ENCODE results near the gene ASIC4. TPM values are rescaled to one million over a fixed set of nuclear protein-coding genes. Genes with fewer than 3 reads are reported as not detected.
A peak's percentile ranks its signal among the peaks of the same experiment; 100 is the strongest.

Gene ASIC4
- total and polyA plus RNA-seq, 9 of the 15 experiments (the other 6 are each of a cell fraction or from before 2014, with no cell fraction given) = 0.07 to 19.2 (median 4.8) TPM

DNA sequence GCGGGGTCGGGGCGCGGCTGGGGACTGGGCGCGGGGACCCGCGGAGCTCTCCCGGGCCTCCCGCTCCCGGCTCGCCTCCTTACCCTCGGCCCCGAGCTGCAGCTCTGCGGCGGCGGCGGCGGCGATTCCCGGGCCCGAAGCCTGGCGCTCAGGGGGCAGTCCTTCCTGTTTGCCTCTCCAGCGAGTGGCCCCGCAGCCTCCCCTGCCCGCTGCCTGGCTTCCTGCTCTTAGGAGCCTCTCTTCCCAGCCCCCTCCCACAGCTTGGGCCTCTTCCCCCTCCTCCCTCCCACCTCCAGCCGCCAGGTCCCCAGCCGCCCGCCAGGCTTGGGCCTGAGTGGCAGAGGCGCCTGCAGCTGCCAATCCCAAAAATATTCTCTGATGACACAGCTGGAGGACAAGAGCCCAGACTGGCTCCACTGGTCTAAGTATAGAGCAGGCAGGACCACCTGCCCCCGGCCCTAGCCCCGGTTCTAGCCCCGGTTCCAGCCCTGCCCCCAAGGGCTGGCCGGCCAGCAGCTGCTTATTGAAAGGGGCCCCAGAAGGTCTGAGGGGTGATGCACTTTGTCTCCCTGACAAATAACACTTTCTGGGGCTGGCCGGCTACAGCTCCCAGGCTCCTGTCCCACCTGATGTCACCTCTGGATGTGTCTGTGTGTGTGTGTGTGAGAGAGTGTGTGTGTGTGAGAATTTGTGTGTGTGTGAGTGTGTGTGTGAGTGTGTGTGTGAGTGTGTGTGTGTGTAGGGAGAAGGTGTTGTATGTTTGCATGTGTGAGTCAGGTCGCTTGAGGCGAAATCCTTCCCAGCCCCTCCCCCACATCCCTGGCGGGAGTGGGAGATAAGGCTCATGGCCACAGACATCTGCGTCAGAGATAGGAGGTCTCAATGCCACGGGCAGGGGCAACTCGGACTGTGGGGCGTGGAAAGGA lies 57.3 kb downstream of the ASIC4 start, which contains the start of gene OBSL1 (continued):
- peak; percentile 57 for TF ChIP-seq RBFOX2 (IDR thresholded peaks at IDR 0.05; ENCODE audit: low read depth, low read length)
- TF ChIP-seq, protein P1, sequence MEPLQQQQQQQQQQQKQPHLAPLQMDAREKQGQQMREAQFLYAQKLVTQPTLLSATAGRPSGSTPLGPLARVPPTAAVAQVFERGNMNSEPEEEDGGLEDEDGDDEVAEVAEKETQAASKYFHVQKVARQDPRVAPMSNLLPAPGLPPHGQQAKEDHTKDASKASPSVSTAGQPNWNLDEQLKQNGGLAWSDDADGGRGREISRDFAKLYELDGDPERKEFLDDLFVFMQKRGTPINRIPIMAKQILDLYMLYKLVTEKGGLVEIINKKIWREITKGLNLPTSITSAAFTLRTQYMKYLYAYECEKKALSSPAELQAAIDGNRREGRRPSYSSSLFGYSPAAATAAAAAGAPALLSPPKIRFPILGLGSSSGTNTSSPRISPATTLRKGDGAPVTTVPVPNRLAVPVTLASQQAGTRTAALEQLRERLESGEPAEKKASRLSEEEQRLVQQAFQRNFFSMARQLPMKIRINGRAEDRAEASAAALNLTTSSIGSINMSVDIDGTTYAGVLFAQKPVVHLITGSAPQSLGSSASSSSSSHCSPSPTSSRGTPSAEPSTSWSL (CRISPR knock-in tag; IDR thresholded peaks at IDR 0.05; ENCODE audit: borderline replicate concordance) = no peak
- TF ChIP-seq, protein P2, sequence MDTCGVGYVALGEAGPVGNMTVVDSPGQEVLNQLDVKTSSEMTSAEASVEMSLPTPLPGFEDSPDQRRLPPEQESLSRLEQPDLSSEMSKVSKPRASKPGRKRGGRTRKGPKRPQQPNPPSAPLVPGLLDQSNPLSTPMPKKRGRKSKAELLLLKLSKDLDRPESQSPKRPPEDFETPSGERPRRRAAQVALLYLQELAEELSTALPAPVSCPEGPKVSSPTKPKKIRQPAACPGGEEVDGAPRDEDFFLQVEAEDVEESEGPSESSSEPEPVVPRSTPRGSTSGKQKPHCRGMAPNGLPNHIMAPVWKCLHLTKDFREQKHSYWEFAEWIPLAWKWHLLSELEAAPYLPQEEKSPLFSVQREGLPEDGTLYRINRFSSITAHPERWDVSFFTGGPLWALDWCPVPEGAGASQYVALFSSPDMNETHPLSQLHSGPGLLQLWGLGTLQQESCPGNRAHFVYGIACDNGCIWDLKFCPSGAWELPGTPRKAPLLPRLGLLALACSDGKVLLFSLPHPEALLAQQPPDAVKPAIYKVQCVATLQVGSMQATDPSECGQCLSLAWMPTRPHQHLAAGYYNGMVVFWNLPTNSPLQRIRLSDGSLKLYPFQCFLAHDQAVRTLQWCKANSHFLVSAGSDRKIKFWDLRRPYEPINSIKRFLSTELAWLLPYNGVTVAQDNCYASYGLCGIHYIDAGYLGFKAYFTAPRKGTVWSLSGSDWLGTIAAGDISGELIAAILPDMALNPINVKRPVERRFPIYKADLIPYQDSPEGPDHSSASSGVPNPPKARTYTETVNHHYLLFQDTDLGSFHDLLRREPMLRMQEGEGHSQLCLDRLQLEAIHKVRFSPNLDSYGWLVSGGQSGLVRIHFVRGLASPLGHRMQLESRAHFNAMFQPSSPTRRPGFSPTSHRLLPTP (IDR thresholded peaks at IDR 0.05; ENCODE audit: borderline replicate concordance, extremely low read depth, insufficient read length) = no peak
- peak; percentile 81 for TF ChIP-seq TAL1 (IDR thresholded peaks at IDR 0.05)
- peak; percentile 96 for TF ChIP-seq ARID1B (IDR thresholded peaks at IDR 0.05)
- TF ChIP-seq ZNF583 (CRISPR knock-in tag; IDR thresholded peaks at IDR 0.05) = no peak
- TF ChIP-seq, protein P3, sequence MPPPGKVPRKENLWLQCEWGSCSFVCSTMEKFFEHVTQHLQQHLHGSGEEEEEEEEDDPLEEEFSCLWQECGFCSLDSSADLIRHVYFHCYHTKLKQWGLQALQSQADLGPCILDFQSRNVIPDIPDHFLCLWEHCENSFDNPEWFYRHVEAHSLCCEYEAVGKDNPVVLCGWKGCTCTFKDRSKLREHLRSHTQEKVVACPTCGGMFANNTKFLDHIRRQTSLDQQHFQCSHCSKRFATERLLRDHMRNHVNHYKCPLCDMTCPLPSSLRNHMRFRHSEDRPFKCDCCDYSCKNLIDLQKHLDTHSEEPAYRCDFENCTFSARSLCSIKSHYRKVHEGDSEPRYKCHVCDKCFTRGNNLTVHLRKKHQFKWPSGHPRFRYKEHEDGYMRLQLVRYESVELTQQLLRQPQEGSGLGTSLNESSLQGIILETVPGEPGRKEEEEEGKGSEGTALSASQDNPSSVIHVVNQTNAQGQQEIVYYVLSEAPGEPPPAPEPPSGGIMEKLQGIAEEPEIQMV (tag; conservative IDR thresholded peaks at IDR 0.05; ENCODE audit: low read depth) = no peak
- peak; percentile 79 for TF ChIP-seq MCM3 (IDR thresholded peaks at IDR 0.05)
- TF ChIP-seq, protein P4, sequence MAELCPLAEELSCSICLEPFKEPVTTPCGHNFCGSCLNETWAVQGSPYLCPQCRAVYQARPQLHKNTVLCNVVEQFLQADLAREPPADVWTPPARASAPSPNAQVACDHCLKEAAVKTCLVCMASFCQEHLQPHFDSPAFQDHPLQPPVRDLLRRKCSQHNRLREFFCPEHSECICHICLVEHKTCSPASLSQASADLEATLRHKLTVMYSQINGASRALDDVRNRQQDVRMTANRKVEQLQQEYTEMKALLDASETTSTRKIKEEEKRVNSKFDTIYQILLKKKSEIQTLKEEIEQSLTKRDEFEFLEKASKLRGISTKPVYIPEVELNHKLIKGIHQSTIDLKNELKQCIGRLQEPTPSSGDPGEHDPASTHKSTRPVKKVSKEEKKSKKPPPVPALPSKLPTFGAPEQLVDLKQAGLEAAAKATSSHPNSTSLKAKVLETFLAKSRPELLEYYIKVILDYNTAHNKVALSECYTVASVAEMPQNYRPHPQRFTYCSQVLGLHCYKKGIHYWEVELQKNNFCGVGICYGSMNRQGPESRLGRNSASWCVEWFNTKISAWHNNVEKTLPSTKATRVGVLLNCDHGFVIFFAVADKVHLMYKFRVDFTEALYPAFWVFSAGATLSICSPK (IDR thresholded peaks at IDR 0.05; ENCODE audit: borderline replicate concordance) = peak; percentile 83; the same call in 1 of the 2 replicates
- TF ChIP-seq GTF2A2 (tag; IDR thresholded peaks at IDR 0.05) = no peak
- peak; percentile 76 for TF ChIP-seq NFIC (IDR thresholded peaks at IDR 0.05)
- TF ChIP-seq, protein P5, sequence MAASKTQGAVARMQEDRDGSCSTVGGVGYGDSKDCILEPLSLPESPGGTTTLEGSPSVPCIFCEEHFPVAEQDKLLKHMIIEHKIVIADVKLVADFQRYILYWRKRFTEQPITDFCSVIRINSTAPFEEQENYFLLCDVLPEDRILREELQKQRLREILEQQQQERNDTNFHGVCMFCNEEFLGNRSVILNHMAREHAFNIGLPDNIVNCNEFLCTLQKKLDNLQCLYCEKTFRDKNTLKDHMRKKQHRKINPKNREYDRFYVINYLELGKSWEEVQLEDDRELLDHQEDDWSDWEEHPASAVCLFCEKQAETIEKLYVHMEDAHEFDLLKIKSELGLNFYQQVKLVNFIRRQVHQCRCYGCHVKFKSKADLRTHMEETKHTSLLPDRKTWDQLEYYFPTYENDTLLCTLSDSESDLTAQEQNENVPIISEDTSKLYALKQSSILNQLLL (CRISPR knock-in tag; IDR thresholded peaks at IDR 0.05; ENCODE audit: borderline replicate concordance) = no peak
- TF ChIP-seq, protein P6, sequence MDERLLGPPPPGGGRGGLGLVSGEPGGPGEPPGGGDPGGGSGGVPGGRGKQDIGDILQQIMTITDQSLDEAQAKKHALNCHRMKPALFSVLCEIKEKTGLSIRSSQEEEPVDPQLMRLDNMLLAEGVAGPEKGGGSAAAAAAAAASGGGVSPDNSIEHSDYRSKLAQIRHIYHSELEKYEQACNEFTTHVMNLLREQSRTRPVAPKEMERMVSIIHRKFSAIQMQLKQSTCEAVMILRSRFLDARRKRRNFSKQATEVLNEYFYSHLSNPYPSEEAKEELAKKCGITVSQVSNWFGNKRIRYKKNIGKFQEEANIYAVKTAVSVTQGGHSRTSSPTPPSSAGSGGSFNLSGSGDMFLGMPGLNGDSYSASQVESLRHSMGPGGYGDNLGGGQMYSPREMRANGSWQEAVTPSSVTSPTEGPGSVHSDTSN (CRISPR knock-in tag; IDR thresholded peaks at IDR 0.05; ENCODE audit: low read depth) = no peak
- TF ChIP-seq, protein P6 (tag; conservative IDR thresholded peaks at IDR 0.05; ENCODE audit: low read depth) = no peak

Measured in K562 (cell line).